Fibroblast of the aortic adventitia (primary cell): Measurements from ENCODE around the gene CSMD2. TPM values are rescaled to one million over a fixed set of nuclear protein-coding genes. Genes with fewer than 3 reads are reported as not detected.

Experiments used
- DNase-seq: peaks from one replicate; pipeline ENCODE4 v3.0.0-alpha.2; 2010; ENCODE audit warnings: low read depth
- H3K4me3 ChIP-seq: 2 replicates; pipeline ENCODE4 v1.5.1; 2011; ENCODE audit warnings: low read depth, mild to moderate bottlenecking, control low read depth, low read length, moderate library complexity
- CTCF ChIP-seq: IDR thresholded peaks from 2 replicates; pipeline ENCODE4 v1.5.1; 2011; ENCODE audit warnings: mild to moderate bottlenecking, low read length, control low read depth, inconsistent platforms; ENCODE audit not compliant: insufficient read depth
- small RNA-seq: library from RNA; depleted of rRNA; stranded (forward); fragments of <200 nt; gene quantifications from one replicate; pipeline ENCODE3, GENCODE V24; 2012
- total RNA-seq: library from RNA; depleted of rRNA; stranded (reverse); fragments of >200 nt; gene quantifications from 2 replicates; pipeline ENCODE4 v1.2.3, GENCODE V29; 2012; ENCODE audit warnings: low replicate concordance

The CSMD2 gene
- total RNA-seq, 1 donor, result 6.6 TPM

GRCh38 chr1:33468967-33469366, 696.1 kb downstream of the CSMD2 start:
- H3K4me3 ChIP-seq, result no peak overlapping the region
- peak; percentile 16 for DNase-seq
- no peak for TF ChIP-seq CTCF

GRCh38 chr1:33468531-33468930, 696.5 kb downstream of the CSMD2 start:
- no peak for DNase-seq
- H3K4me3 ChIP-seq, result no peak overlapping the region
- TF ChIP-seq CTCF, result no peak

GRCh38 chr1:33468011-33468410, 697.0 kb downstream of the CSMD2 start:
- no peak for DNase-seq
- H3K4me3 ChIP-seq, result no peak overlapping the region
- no peak for TF ChIP-seq CTCF

GRCh38 chr1:33466159-33466558, 698.9 kb downstream of the CSMD2 start:
- DNase-seq, result no peak
- no peak for TF ChIP-seq CTCF
- H3K4me3 ChIP-seq, result no peak overlapping the region

- H3K4me3 ChIP-seq, result no peak overlapping the region
- no peak for DNase-seq
- TF ChIP-seq CTCF, result no peak
Measured at GRCh38 chr1:33465316-33465715, 699.7 kb downstream of the CSMD2 start.

GRCh38 chr1:33464552-33464951, 700.5 kb downstream of the CSMD2 start:
- TF ChIP-seq CTCF, result no peak
- no peak for DNase-seq
- H3K4me3 ChIP-seq, result no peak overlapping the region

Small RNA genes within 50 kb of the gene (small RNA-seq; reads per million reads assigned to genes)
- not detected for gene RNA5SP42

Other genes with a start within 250 kb of the CSMD2 start
- not detected in 2 replicates for gene C1orf94, start 11.7 kb upstream of the CSMD2 start, total RNA-seq